A549 (cell line): ENCODE measurements around the gene WNT9A.

Experiments
- HOXA7 ChIP-seq: fragments of 250-450 bp; sonication (Bioruptor Pico); IDR thresholded peaks from 2 replicates; pipeline ENCODE4 v1.5.0; 2020; ENCODE audit warnings: mild to moderate bottlenecking, moderate library complexity
- SREBF2 ChIP-seq: fragments of 450-650 bp; IDR thresholded peaks from 2 replicates; pipeline ENCODE4 v1.6.1; 2014; ENCODE audit warnings: mild to moderate bottlenecking, moderate library complexity
- TF ChIP-seq, protein P1 (sequence below): fragments of >200 bp; sonication (Bioruptor Twin); formaldehyde crosslinking; IDR thresholded peaks from 3 replicates; pipeline ENCODE4 v1.5.1; 2016

DNA sequence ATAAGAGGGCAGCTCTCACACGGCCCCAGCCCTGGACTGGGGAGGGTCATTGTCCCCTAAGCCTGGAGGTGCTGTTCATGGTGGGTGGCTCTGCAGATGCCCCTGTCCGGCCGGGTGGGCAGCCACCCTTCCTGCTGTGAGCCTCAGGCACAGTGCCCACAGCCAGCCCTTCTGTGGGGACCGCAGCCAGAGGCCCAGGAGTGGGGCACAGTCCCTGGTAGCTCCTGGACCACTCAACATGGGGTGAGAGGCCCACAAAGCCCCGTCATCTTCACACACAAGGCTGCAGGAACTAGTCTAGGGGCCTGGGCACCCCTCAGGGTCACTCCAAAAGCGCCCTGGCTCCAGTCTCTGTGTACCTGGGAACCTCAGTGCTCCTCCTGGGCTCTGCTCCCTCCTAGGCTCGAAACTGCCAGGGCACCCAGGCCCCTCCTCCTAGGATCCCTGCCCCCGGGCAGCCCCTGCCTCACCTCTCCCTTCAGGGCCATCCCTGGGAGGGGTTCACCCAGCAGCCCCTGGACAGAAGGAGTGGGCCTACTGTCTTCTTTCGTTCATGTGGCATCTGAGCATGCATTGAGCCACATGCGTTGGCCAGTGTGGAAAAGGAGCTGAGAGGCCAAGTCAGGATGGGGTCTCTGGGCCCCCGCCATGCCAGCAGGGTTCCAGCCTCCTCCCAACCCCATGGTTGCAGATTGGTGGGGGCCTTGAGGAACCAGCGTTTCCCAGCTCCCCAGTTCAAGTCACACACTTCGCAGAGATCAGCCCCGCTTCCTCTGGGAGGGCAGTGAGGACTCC lies 43.0 kb downstream of the WNT9A start:
- TF ChIP-seq, protein P1, sequence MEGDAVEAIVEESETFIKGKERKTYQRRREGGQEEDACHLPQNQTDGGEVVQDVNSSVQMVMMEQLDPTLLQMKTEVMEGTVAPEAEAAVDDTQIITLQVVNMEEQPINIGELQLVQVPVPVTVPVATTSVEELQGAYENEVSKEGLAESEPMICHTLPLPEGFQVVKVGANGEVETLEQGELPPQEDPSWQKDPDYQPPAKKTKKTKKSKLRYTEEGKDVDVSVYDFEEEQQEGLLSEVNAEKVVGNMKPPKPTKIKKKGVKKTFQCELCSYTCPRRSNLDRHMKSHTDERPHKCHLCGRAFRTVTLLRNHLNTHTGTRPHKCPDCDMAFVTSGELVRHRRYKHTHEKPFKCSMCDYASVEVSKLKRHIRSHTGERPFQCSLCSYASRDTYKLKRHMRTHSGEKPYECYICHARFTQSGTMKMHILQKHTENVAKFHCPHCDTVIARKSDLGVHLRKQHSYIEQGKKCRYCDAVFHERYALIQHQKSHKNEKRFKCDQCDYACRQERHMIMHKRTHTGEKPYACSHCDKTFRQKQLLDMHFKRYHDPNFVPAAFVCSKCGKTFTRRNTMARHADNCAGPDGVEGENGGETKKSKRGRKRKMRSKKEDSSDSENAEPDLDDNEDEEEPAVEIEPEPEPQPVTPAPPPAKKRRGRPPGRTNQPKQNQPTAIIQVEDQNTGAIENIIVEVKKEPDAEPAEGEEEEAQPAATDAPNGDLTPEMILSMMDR, result no peak
- TF ChIP-seq HOXA7 (no peak), SREBF2 (no peak)
